GM12878 (cell line): Measurements from ENCODE around the gene SHC1. TPM values are rescaled to one million over a fixed set of nuclear protein-coding genes. Genes with fewer than 3 reads are reported as not detected.
A peak's percentile ranks its signal among the peaks of the same experiment; 100 is the strongest.

Experiments used
- ATAC-seq: fragments of 200-7000 bp; cut with Tn5 transposase; 3 replicates; pipeline ENCODE4 v1.9.1; 2020; ENCODE audit warnings: mild to moderate bottlenecking, moderate library complexity
- BruUV-seq: library from RNA; stranded (reverse); fragments of 400-500 nt; replicated peaks from 2 replicates; lab custom pipeline; 2021; lab: Mats Ljungman, UMichigan
- CTCF ChIA-PET: fragments of 300-600 bp; sonication (Branson Sonifier 250); formaldehyde crosslinking; extraction: SDS; loops from one replicate; lab custom pipeline; 2021; ENCODE audit warnings: inconsistent platforms; lab: Yijun Ruan, JAX
- POLR2A ChIA-PET: fragments of 350-600 bp; formaldehyde crosslinking; extraction: SDS; loops from one replicate; lab custom pipeline; 2021; ENCODE audit warnings: inconsistent platforms; lab: Charles Lee
- RAD21 ChIA-PET: fragments of 300-600 bp; sonication (Branson Sonifier 250); formaldehyde crosslinking; loops from one replicate; lab custom pipeline; 2023; ENCODE audit warnings: antibody characterized with exemption; ENCODE audit not compliant: unreplicated experiment; lab: Charles Lee
- SMC1A ChIA-PET: fragments of 300-600 bp; sonication (Branson Sonifier 250); formaldehyde crosslinking; loops from one replicate; lab custom pipeline; 2023; ENCODE audit not compliant: unreplicated experiment, uncharacterized antibody; lab: Charles Lee
- DNase-seq: peaks from one replicate; pipeline ENCODE4 v3.0.0-alpha.2; 2011; ENCODE audit warnings: low read depth, low spot score
- FAIRE-seq: peaks from 3 replicates; lab custom pipeline; 2011; peaks lifted over from hg19 to GRCh38; lab: Jason Lieb, UNC
- H2AFZ ChIP-seq: 2 replicates; pipeline ENCODE4 v1.6.0; 2011; ENCODE audit warnings: low read depth, low read length, control low read depth; ENCODE audit not compliant: control insufficient read depth
- H3K27ac ChIP-seq: 2 replicates; pipeline ENCODE4 v1.5.1; 2011; ENCODE audit warnings: control low read depth; ENCODE audit not compliant: control insufficient read depth, insufficient read depth
- H3K27me3 ChIP-seq, 2 experiments: replicated peaks in 1 of 2; 2 replicates each; pipeline versions ENCODE4 v1.6.0 to v1.6.1; 2011; ENCODE audit warnings: low read length in 1 of 2; ENCODE audit not compliant: control insufficient read depth in 2 of 2, insufficient read depth in 2 of 2
- H3K36me3 ChIP-seq, 2 experiments: 2 replicates each; pipeline ENCODE4 v1.5.1; 2011; ENCODE audit warnings: low read length in 1 of 2; ENCODE audit not compliant: control insufficient read depth in 2 of 2, insufficient read depth in 2 of 2
- H3K4me1 ChIP-seq: 2 replicates; pipeline ENCODE4 v1.6.1; 2011; ENCODE audit warnings: mild to moderate bottlenecking, low read length, moderate library complexity, mixed read lengths; ENCODE audit not compliant: control insufficient read depth, insufficient read depth
- H3K4me2 ChIP-seq: 2 replicates; pipeline ENCODE4 v1.6.0; 2011; ENCODE audit warnings: control low read depth; ENCODE audit not compliant: control insufficient read depth, insufficient read depth
- H3K4me3 ChIP-seq: fragments of 200-600 bp; sonication (generic); 2 replicates; pipeline ENCODE4 v1.5.1; 2016
- H3K79me2 ChIP-seq: 2 replicates; pipeline ENCODE4 v1.6.0; 2011; ENCODE audit warnings: low read length; ENCODE audit not compliant: control insufficient read depth, insufficient read depth
- H3K9ac ChIP-seq: 2 replicates; pipeline ENCODE4 v1.8.0; 2011; ENCODE audit warnings: low read length, control low read depth, mixed read lengths; ENCODE audit not compliant: control insufficient read depth, insufficient read depth
- H3K9me3 ChIP-seq: replicated peaks from 3 replicates; pipeline ENCODE4 v1.5.1; 2011; ENCODE audit warnings: mild to moderate bottlenecking, low read length; ENCODE audit not compliant: control insufficient read depth, insufficient read depth
- H4K20me1 ChIP-seq: 2 replicates; pipeline ENCODE4 v1.6.0; 2011; ENCODE audit not compliant: control insufficient read depth, insufficient read depth
- FOXM1 ChIP-seq: IDR thresholded peaks from 2 replicates; pipeline ENCODE4 v1.6.1; 2012; ENCODE audit warnings: low read depth, mild to moderate bottlenecking, inconsistent platforms, low read length, moderate library complexity
- GABPA ChIP-seq: IDR thresholded peaks from 2 replicates; pipeline ENCODE4 v1.6.1; 2014; ENCODE audit warnings: antibody characterized with exemption, low read depth, mild to moderate bottlenecking, inconsistent platforms
- HSF1 ChIP-seq: fragments of 150-350 bp; IDR thresholded peaks from 2 replicates; pipeline ENCODE4 v1.6.1; 2014; ENCODE audit warnings: mild to moderate bottlenecking, low read depth, low read length
- IKZF1 ChIP-seq: fragments of 450-650 bp; conservative IDR thresholded peaks from 2 replicates; pipeline ENCODE4 v1.6.1; 2017; ENCODE audit warnings: antibody characterized with exemption, mild to moderate bottlenecking
- IRF3 ChIP-seq: fragments of 450-650 bp; IDR thresholded peaks from 2 replicates; pipeline ENCODE4 v1.6.1; 2014; ENCODE audit warnings: mild to moderate bottlenecking
- IRF5 ChIP-seq: fragments of 450-650 bp; IDR thresholded peaks from 2 replicates; pipeline ENCODE4 v1.6.1; 2017; ENCODE audit warnings: borderline replicate concordance
- JUNB ChIP-seq: IDR thresholded peaks from 2 replicates; pipeline ENCODE4 v1.6.1; 2016; ENCODE audit warnings: antibody characterized with exemption, mild to moderate bottlenecking
- JUND ChIP-seq: IDR thresholded peaks from 2 replicates; pipeline ENCODE4 v1.6.1; 2012; ENCODE audit warnings: low read depth, mild to moderate bottlenecking, low read length, improper control_type of control experiment, moderate library complexity
- MTA3 ChIP-seq: IDR thresholded peaks from 2 replicates; pipeline ENCODE4 v1.6.1; 2012; ENCODE audit warnings: low read length, inconsistent platforms, borderline replicate concordance
- NBN ChIP-seq: fragments of 450-650 bp; IDR thresholded peaks from 2 replicates; pipeline ENCODE4 v1.6.1; 2016
- NFYB ChIP-seq: IDR thresholded peaks from 2 replicates; pipeline ENCODE4 v1.6.1; 2011; ENCODE audit warnings: low read depth, mild to moderate bottlenecking, low read length, improper control_type of control experiment, moderate library complexity; ENCODE audit not compliant: insufficient read depth
- PAX8 ChIP-seq: fragments of 450-650 bp; IDR thresholded peaks from 2 replicates; pipeline ENCODE4 v1.6.1; 2017; ENCODE audit warnings: mild to moderate bottlenecking, moderate library complexity
- POLR2A ChIP-seq: IDR thresholded peaks from 2 replicates; pipeline ENCODE4 v1.6.1; 2011; ENCODE audit warnings: low read depth, mild to moderate bottlenecking, low read length
- RUNX3 ChIP-seq: IDR thresholded peaks from 2 replicates; pipeline ENCODE4 v1.6.1; 2012; ENCODE audit warnings: low read length, inconsistent platforms
- SMC3 ChIP-seq: IDR thresholded peaks from 2 replicates; pipeline ENCODE4 v1.6.1; 2011; ENCODE audit warnings: low read length, improper control_type of control experiment, borderline replicate concordance
- SRF ChIP-seq, 2 experiments: IDR thresholded peaks; 2 replicates each; pipeline ENCODE4 v1.6.1; 2011; ENCODE audit warnings: low read depth in 2 of 2, low read length in 2 of 2, mild to moderate bottlenecking in 1 of 2, moderate library complexity in 1 of 2
- ZNF24 ChIP-seq: fragments of 450-650 bp; IDR thresholded peaks from 2 replicates; pipeline ENCODE4 v1.6.1; 2017; ENCODE audit warnings: antibody characterized with exemption, mild to moderate bottlenecking
- ZSCAN29 ChIP-seq: fragments of 450-650 bp; IDR thresholded peaks from 2 replicates; pipeline ENCODE4 v1.6.1; 2017; ENCODE audit warnings: mild to moderate bottlenecking, moderate library complexity
- WGBS: methylation state at CpG from one replicate; pipeline ENCODE4 v1.1.6; 2016; ENCODE audit warnings: low lambda C conversion rate; ENCODE audit not compliant: insufficient replicate concordance, insufficient coverage; ENCODE audit errors: missing lambda C conversion rate; 5-methylcytosine and 5-hydroxymethylcytosine counted together
- in situ Hi-C: fragments of 300-500 bp; cut with MboI; formaldehyde crosslinking; loops from 9 replicates; pipeline ENCODE4 v1.14.3; 2018; ENCODE audit warnings: mixed read lengths
- intact Hi-C: fragments of 100-400 bp; cut with micrococcal nuclease; formaldehyde crosslinking; loops from one replicate; pipeline ENCODE4 v1.14.2; 2022; ENCODE audit not compliant: unreplicated experiment
- polyA plus RNA-seq, 11 experiments: library from polyadenylated mRNA; depleted of rRNA in 4 of 11; unstranded in 6 of 11; stranded (reverse) in 5 of 11; fragments of >200 nt; fragmentation: Nextera tagmentation in 4 of 11; fragmentation: Illumina TruSeq in 1 of 11; extraction: Ambion mirVana in 4 of 11; extraction: Trizol in 1 of 11; gene quantifications; 1 replicate in 1 of 11; 2 replicates in 10 of 11; pipeline versions ENCODE4 v1.2.1 to v1.2.3, GENCODE V29; 2011 to 2016; ENCODE audit warnings: inconsistent platforms in 2 of 11, missing spikeins in 2 of 11, low read depth in 1 of 11
- total RNA-seq, 4 experiments: library from RNA; depleted of rRNA in 3 of 4; stranded (reverse); fragments of >200 nt in 3 of 4; fragmentation: Illumina TruSeq in 1 of 4; extraction: Trizol in 1 of 4; gene quantifications; 2 replicates each; pipeline versions ENCODE4 v1.2.1 to v1.2.3, GENCODE V29; 2013 to 2021
- TF ChIP-seq, protein P1 (sequence below): fragments of 450-650 bp; IDR thresholded peaks from 2 replicates; pipeline ENCODE4 v1.6.1; 2016; ENCODE audit warnings: mild to moderate bottlenecking

The SHC1 gene
- total and polyA plus RNA-seq, 10 of the 15 experiments (the other 5 are each of a cell fraction or from before 2014, with no cell fraction given), result 2.6 to 49.3 (median 25.2) TPM

DNA sequence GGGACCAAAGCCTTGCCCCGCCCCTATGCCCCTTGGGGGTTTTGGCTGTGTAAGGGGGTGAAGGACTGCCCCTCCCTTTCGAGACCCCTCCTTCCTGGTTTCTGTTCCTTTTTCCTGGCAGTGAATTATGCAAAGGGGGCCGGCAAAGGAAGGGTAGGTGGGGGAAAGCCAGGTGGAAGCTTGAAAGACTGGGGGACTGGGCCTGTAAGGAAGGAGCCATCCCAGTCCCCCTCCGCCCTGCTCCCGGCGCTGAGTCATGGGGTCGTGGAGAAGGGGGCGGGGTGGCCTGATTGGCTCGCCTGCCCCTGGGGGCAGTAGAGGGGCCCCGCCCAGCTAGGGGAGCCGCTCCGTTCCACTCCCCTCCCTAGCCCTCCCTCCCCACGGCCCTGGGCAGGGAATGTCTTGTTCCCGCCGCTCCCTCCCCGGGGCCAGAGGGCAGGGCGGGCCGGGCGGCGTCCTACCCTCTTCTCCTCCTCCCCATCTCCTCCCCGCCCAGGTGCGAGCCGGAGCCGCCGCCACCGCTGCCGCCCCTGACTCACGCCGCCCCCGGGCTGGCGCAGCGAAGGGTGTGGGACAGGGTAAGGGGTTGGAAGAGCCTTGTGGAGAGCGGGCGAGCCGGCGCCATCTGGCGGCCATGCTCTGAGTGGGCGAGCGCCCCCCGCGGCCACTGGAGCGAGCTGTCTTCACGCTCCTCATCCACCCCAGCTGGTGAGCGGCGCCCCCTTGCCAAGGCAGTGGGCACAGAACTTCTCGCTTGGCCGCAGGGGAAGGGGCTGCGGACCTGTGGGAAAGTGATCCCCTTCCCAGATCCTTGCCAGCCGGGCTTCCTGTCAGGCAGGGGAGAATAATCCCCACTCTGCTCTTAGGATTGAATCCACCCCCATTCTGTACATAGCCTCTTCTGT lies 46.7 kb upstream of the SHC1 start:
- peaks cover 0 to 15% of the 10 kb centered on the region in 2 experiments; a peak in 3 of 4 replicates for H3K36me3 ChIP-seq
- H4K20me1 ChIP-seq, result no peaks in the 10 kb centered on the region
- H3K4me3 ChIP-seq, result peak overlapping the region; percentile 65
- peak overlapping the region; percentile 75 for H3K27ac ChIP-seq
- 1% methylated on average over 34 of the region's 49 CpGs for WGBS
- H3K9me3 ChIP-seq, result no peaks in the 10 kb centered on the region
- peak overlapping the region; percentile 59 for H3K9ac ChIP-seq
- DNase-seq (peak; percentile 47), ATAC-seq (peak; percentile 98), FAIRE-seq (peak; percentile 86)
- H3K27me3 ChIP-seq, result no peaks in the 10 kb centered on the region
- peak overlapping the region; percentile 90 for H3K4me2 ChIP-seq
- ChIA-PET SMC1A (interaction anchor here (0.6 to 2.8 kb wide), 17 partner anchors 10 to 619 kb away, joined by 3 to 14 read pairs (median 4); partner anchors contain the start of genes FLAD1, LENEP, PBXIP1 and PYGO2), POLR2A (interaction anchor here (0.5 to 2.8 kb wide), 19 partner anchors 9 to 178 kb away, joined by 3 to 11 read pairs (median 4); partner anchors contain the start of genes ADAM15, FLAD1, PMVK and SHC1), CTCF (interaction anchor here (0.5 to 4.2 kb wide), 38 partner anchors 8 to 856 kb away, joined by 3 to 42 read pairs (median 4); partner anchors contain the start of genes ADAM15, FLAD1, KRTCAP2 and PBXIP1), RAD21 (interaction anchor here (0.5 to 3.1 kb wide), 21 partner anchors 9 to 652 kb away, joined by 3 to 14 read pairs (median 4); partner anchors contain the start of genes ADAM15, PBXIP1, SHC1 and ZBTB7B)
- no peaks in the 10 kb centered on the region; the same call in 1 of the 2 replicates for H3K79me2 ChIP-seq
- H2AFZ ChIP-seq, result peak overlapping the region; percentile 61
- intact Hi-C loops, result loop anchor here (1.0 to 2.0 kb wide), 3 partner anchors 14 to 44 kb away; partner anchors contain the start of gene ZBTB7B
- in situ Hi-C loops, result no loop called here
- BruUV-seq, result no TSS peak
- peaks cover 23% of the 10 kb centered on the region for H3K4me1 ChIP-seq
- TF ChIP-seq FOXM1 (no peak), MTA3 (no peak), ZNF24 (peak; percentile 37; the same call in 1 of the 2 replicates), IKZF1 (peak; percentile 92), ZSCAN29 (peak; percentile 54; the same call in 1 of the 2 replicates), SRF (IDR thresholded peaks at IDR 0.05; ENCODE audit: low read depth in 2 of 2, low read length in 2 of 2) (peak in 1 of 2 experiments; percentile 29; a peak in 1 of 4 replicates), RUNX3 (peak; percentile 50), NFYB (no peak), GABPA (no peak), NBN (peak; percentile 86), HSF1 (no peak), IRF3 (no peak), JUND (no peak), JUNB (no peak), IRF5 (no peak), POLR2A (peak; percentile 69), PAX8 (no peak), SMC3 (peak; percentile 91)
- TF ChIP-seq, protein P1, sequence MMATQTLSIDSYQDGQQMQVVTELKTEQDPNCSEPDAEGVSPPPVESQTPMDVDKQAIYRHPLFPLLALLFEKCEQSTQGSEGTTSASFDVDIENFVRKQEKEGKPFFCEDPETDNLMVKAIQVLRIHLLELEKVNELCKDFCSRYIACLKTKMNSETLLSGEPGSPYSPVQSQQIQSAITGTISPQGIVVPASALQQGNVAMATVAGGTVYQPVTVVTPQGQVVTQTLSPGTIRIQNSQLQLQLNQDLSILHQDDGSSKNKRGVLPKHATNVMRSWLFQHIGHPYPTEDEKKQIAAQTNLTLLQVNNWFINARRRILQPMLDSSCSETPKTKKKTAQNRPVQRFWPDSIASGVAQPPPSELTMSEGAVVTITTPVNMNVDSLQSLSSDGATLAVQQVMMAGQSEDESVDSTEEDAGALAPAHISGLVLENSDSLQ, result peak; percentile 33; the same call in 1 of the 2 replicates
